Transverse colon (tissue), 4 donors: ENCODE data around the gene DCTN2.

Experiments
- CTCF ChIP-seq, 5 experiments: fragments of 200-600 bp in 3 of 5; fragments of 450-650 bp in 2 of 5; sonication (generic) in 3 of 5; IDR thresholded peaks; 1 replicate in 2 of 5; 2 replicates in 3 of 5; pipeline ENCODE4 v1.5.1; 2016 to 2017; ENCODE audit warnings: antibody characterized with exemption in 5 of 5, inconsistent platforms in 3 of 5, mild to moderate bottlenecking in 2 of 5, moderate library complexity in 1 of 5
- EP300 ChIP-seq: sonication (generic); formaldehyde crosslinking; IDR thresholded peaks from one replicate; pipeline ENCODE4 v1.6.1; 2017; ENCODE audit warnings: antibody characterized with exemption, low read depth
- POLR2A ChIP-seq: fragments of 450-650 bp; IDR thresholded peaks from one replicate; pipeline ENCODE4 v1.6.1; 2016; ENCODE audit warnings: antibody characterized with exemption, mild to moderate bottlenecking, moderate library complexity
- POLR2AphosphoS5 ChIP-seq, 3 donors: sonication (generic); formaldehyde crosslinking; IDR thresholded peaks; one replicate each; pipeline ENCODE4 v1.6.1; 2016; ENCODE audit warnings: antibody characterized with exemption in 3 of 3

GRCh38 chr12:57577981-57578758, 31.2 kb upstream of the DCTN2 start:
- TF ChIP-seq CTCF (IDR thresholded peaks at IDR 0.05) = no peak
- TF ChIP-seq EP300 = no peak
- TF ChIP-seq POLR2A = no peak
- no peak for TF ChIP-seq POLR2AphosphoS5 (IDR thresholded peaks at IDR 0.05)
